LNCaP clone FGC (cell line): ENCODE data around the gene ZC3H13.

Experiments used
- DNase-seq: peaks from one replicate; pipeline ENCODE4 v3.0.0-alpha.2; 2011; ENCODE audit warnings: low read depth
- H3K4me3 ChIP-seq: 2 replicates; pipeline ENCODE4 v1.5.1; 2011; ENCODE audit warnings: mild to moderate bottlenecking, low read depth, low read length, control low read depth
- CTCF ChIP-seq: IDR thresholded peaks from 2 replicates; pipeline ENCODE4 v1.5.1; 2012; ENCODE audit warnings: mild to moderate bottlenecking; ENCODE audit not compliant: control insufficient read depth, insufficient read depth; ENCODE audit errors: extremely low read depth

ZC3H13 gene

GRCh38 chr13:45954836-45955800 is 97.4 kb downstream of the ZC3H13 start:
- no peak overlapping the region for H3K4me3 ChIP-seq
- no peak for TF ChIP-seq CTCF
- DNase-seq: no peak

- TF ChIP-seq CTCF: no peak
- H3K4me3 ChIP-seq: no peak overlapping the region
- no peak for DNase-seq
These were observed 99.5 kb downstream of the ZC3H13 start for GRCh38 chr13:45953082-45953481.

GRCh38 chr13:45951724-45952123 is 100.8 kb downstream of the ZC3H13 start:
- DNase-seq: no peak
- no peak overlapping the region for H3K4me3 ChIP-seq
- no peak for TF ChIP-seq CTCF

GRCh38 chr13:45951166-45951565 is 101.4 kb downstream of the ZC3H13 start:
- H3K4me3 ChIP-seq: no peak overlapping the region

GRCh38 chr13:45950386-45951000 is 102.1 kb downstream of the ZC3H13 start:
- no peak for DNase-seq
- TF ChIP-seq CTCF: no peak

More at GRCh38 chr13:45951166-45951565, 101.4 kb downstream of the ZC3H13 start:
- no peak for TF ChIP-seq CTCF
- no peak for DNase-seq

GRCh38 chr13:45949161-45949560 is 103.4 kb downstream of the ZC3H13 start:
- no peak for TF ChIP-seq CTCF
- DNase-seq: no peak

More at GRCh38 chr13:45950386-45951000, 102.1 kb downstream of the ZC3H13 start:
- H3K4me3 ChIP-seq: no peak overlapping the region

GRCh38 chr13:45943965-45944364 is 108.6 kb downstream of the ZC3H13 start:
- no peak for DNase-seq
- no peak for TF ChIP-seq CTCF
- no peak overlapping the region for H3K4me3 ChIP-seq

More at GRCh38 chr13:45949161-45949560, 103.4 kb downstream of the ZC3H13 start:
- H3K4me3 ChIP-seq: no peak overlapping the region
